ENCODE results near the gene PDIA5.
A peak's percentile ranks its signal among the peaks of the same experiment; 100 is the strongest.
"Not testable (repeated sequence)": the region's sequence is repeated elsewhere in the genome, so short reads cannot be mapped to it uniquely, and the experiment has no call there.

Gene PDIA5

DNA sequence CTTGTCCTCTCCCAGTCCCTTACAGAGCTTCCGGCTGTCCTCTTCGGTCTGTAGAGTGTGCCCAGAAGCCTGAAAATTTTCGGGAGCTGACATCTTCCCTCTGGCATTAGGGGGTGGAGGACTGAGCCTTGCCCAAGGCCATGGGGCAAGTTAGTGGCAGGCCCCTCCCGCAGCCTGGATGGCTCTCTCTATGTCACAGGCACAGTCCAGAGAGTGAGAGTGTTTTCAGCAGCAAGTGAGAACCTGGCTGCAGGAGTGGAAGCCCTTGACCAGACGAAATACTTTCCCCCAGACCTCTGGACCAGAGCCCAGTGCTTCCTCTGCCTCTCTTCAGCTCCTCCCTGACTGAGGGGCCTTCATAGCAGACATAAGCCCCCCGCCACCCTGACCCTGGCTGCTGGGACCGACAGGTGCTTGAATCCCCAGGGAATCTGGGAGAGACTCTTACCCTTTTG, 84.5 kb downstream of the PDIA5 start:
- DNase-seq = no peak

DNA sequence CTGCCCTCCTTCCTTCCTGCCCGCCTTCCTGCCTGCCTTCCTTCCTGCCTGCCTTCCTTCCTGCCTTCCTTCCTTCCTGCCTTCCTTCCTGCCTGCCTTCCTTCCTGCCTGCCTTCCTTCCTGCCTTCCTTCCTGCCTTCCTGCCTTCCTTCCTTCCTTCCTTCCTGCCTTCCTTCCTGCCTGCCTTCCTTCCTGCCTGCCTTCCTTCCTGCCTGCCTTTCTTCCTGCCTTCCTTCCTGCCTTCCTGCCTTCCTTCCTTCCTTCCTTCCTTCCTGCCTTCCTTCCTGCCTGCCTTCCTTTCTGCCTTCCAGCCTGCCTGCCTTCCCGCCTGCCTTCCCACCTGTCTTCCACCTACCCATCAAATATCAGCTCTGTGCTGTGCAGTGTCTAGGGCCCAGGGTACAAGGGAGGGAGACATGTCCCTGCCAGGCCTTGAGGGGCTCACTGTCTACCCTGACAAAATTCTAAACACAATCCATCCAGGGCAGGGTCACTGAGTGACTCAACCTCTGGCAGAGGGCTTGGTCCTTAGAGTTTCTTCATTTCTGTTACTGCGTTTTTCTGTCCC, 85.1 kb downstream of the PDIA5 start:
- DNase-seq = not testable (repeated sequence)

DNA sequence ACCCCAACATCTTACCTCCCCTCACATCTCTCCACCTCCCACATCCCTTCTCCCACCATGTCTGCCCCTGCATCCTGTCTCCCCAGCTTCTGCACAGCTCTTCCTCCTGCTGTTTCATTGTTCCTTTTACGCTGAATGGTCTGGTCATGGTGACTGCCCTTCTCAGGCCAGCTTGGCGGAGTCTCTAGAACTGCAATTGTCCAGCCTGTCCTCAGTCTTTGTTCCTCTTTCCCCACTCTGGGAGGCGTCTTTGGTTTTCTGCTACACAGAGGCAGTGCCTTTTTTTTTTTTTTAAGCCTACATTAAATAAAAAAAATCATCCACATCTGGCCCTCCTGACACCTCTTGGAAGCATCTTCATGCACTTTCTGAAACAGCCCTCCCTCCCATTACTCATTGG, 85.9 kb downstream of the PDIA5 start:
- DNase-seq = peak; percentile 66

DNA sequence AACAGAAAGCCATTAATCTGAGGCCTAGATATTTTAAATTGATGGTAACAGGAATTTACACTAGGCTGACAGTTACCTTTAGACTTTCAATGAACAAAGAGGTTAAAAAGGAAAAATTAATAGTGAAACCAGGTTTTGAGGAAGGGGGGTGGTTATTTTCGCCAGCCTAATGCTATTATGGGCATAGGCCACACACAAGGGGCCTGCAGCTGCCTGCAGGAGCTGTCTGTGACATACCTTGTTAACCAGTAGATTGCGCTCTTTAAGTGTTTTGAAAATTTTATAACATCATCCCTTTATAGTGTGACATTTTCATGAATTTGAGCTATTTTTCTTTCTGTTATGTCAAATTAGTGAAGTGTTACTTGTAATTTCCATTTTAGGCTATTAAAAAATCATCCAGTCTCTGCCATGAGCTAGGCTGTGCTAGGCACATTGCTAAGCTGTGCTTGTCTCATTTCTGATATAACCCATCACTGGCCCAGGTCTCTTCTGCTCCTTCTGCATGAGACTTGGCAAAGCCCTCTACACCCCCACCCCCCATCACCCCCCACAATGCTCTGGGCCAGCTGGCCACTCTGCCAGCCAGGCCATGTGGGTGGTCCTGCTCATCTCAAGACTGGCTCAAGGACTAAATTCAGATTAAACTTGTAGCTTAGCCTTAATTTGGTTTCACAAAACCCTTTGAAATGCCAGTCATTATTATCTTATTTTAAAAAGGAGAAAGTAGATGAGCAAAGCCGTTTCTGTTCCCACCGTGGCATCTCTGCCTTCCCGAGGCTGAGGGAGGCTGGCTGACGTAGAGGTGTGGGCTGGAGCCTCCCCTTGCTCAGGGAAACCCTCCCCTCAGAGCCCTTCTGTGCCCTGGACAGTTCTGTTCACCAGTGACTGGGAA, 86.5 kb downstream of the PDIA5 start:
- DNase-seq = peak; percentile 80

DNA sequence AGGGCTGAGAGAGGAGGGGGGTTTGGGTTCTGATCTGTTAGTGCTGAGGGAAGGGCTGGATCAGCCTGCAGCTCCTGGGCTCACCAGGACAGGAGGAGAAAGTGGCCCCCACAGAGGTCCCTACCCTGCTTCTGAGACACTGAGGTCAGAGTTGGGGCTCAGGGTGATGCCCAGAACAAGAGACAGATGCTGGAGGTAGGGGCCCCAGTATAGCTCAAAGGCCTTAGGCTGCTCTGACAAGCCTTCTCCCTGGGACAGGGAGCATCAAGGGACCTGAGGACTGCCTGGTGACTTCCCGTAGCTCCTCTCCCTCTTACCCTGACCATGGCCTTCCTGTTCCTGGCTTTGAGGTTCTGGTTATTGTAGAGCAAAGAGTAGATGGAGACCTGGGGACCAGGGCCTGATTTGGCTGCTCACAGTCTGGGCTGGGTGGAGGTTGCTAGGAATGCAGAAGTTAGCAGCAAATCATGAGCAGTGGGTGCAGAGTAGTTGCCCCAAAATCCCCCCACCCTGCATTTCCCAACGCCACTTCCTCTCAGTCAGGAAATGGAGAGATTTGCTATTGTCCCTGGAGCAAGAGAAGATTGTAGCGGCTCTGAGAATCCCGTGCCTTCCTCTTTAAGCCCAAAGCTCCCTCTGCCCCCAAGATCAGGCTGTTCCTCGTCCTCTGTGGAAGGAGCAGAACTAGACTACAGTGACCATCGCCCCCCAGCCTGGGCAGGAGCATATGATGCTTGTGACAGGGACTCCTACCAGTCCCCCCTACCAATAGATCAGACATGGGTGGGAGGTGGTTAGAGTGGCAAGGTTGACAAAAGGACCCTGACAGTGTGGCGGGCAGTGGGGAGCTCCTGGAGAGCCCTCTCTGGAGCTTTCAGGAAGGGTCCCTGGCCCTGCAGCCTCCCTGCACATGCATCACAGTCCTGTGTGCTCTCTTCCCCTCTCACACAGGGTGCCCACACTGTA, 87.5 kb downstream of the PDIA5 start:
- DNase-seq = no peak

DNA sequence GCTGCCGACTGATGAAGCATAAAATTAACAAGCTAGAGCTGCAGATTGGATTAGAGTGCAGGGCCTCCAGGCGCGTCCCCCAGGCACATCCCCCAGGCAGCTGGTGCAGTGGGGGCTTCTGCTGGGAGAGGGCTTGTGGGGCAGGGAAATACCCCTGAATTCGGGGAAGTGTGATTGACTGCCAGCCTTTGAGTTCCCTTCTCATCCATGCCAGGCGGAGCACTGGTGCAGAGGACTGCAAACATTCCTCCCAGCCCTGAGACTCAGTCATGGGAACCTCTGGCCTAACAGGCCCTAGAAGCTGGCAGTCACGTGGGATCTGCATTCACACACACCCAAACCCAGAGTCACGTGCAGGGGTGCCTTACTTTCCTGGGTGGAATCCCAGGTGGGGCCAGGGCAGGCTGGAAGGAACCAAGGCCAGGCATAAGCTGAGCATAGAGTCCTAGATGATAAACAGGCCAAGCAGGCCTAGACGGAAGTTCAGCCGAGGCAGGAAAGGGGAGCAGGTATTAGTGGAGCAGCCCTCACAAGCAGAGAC, 88.7 kb downstream of the PDIA5 start:
- peak; percentile 92 for DNase-seq

DNA sequence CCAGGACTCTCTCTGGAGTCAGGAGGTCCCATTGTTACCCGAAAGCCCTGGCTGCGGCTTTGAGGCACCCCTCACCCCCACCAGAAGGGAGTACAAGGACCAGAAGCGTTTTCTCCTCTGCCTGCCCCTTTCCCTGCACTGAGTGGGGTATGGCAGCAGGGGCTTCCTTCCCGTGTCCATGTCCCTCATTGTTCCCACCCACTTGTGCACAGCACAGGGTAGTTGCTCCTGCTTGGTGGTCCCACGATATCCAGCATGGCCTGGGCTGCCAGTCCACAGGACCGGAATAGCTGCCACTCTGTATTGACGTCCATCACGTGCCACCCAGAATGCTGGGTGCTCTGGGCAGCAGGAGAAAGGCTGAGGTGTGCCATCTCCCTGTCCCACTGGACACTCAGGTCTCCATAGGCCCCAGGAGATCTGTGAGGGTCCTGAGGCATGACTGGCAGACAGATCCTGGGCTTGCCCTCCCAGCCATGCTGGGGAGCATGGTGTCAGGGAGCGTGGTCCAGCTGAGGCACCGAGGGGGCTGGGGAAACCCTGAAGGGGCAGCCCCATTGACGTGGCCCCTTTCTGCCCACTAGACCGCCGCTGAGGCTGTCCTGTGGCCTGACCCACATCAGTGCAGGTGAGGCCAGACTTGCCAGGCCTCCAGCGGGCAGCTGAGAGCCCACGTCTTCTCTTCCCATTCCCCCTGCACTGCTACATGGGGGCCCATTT, 89.6 kb downstream of the PDIA5 start:
- DNase-seq = no peak

DNA sequence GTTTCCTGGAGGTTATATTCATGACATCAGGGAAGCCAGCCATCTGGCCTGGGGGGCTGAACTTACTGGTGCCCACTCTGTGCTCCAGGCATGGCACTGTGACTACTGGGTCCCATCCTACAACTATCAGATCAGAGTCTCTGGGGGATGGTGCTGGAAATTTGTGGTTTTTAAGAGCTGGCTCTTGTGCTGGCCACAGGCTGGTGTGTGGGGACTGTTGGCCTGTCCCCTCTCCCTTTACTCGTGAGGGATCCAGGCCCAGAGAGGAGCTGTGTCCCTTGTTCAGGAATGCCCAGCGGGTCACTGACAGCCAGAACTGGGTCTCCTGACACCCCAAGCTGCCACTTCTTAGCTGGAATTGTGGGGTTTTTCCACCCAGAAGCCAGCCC, 90.4 kb downstream of the PDIA5 start:
- no peak for DNase-seq

DNA sequence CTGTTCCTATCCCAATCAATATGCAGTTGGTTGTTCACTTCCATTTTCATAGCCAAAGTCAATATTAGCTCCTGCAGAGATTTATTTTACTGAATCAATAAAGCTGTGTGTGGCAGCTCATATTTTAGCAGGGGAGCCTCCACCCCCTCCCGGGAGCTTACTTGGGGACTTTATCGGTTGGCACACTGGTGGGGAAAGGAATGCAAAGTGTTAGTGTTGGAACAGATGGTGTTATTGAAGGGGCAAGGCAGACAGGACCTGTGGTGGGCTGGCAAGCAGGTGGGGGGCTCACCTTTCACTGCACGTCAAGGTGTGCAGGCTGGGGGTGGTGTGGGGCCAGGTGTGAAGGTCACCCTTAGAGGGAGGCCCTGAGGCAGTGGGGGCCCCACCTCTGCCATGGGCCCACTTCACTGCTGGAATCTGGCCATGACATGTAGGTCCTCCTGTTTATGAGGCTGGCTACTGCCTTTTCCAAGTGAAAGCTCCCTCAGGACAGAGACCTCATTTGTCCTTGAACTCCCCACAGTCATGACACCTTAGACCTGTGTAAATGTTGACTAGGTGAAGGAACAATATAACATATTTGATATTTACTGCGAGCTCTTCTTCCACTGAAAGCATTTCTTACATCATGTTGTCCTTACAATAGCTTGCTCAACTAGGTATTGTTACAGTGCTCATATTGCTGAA, 90.9 kb downstream of the PDIA5 start:
- DNase-seq = no peak

DNA sequence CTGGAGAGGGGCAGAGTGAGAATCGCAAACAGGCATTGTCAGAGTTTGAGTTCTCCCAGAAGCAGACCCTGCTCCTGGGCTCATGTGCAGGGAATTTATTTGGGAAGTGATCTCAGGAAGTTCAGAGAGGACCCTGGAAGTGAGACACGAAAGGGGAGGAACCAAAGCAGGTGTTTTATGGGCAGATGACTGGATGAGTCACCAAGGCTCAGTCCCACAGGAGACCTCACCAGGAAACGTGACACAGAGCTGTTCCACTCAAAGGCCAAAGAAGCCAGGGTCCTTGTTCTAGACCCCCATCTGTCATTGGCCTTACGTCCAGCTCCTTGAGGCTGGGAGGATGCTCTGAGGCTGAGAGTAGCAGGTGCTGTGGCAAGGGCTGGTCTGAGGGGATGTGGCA, 91.5 kb downstream of the PDIA5 start:
- DNase-seq = no peak

DNA sequence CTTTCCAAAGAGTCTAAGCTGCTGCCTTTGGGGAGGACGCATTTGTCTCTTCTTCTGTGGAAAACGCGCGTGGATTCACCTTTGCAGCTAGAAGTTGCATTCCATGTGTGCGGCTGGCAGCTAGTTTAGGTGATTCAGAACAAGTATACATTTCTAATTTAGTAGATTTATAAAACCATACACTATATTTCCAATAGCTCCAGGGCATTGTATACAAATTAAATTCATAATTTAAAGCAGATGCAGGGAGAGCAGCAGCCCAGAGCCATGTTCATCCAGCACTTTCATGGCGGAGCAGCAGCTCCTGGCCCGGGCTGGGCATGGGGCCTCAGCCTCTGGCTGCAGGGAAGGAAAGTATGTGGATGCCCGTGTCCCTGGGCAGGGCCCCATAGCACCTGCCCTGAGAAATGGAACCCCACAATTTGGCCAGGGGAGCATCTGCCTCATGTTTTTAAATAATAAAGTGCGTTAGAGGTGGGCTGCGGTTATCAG, 92.1 kb downstream of the PDIA5 start:
- no peak for DNase-seq

DNA sequence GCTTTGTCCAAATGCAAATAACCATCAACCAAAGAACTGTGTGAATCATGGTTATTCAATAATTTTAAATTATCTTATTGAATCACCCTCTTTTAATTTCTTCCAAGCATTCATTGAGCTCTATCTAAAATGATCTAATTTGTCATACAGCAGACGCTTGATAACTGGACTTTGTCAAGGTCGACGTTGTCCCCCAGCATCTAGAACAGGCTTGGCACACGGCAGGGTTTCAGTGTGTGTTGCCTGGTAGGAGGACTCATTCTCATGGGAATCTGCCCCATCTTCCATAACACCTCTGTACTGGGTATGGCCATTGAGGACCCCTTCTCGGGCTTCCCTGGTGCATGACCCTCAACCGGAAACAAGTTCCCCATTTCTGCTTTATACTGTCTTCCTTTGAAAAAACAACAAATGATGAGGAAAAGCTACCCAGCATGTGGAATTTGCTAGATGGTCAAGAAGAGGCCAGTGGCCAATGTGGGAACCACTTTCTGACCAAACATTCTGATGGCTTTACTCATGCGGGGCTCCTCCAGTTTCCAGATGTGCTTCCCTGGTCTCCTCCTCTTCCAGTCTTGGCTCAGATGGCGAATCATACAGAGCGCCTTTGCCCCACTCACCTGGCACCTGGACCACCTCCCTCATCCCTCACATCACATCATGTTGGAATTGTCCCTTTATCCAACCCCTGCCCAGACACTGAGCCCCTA, 93.3 kb downstream of the PDIA5 start:
- DNase-seq = no peak

DNA sequence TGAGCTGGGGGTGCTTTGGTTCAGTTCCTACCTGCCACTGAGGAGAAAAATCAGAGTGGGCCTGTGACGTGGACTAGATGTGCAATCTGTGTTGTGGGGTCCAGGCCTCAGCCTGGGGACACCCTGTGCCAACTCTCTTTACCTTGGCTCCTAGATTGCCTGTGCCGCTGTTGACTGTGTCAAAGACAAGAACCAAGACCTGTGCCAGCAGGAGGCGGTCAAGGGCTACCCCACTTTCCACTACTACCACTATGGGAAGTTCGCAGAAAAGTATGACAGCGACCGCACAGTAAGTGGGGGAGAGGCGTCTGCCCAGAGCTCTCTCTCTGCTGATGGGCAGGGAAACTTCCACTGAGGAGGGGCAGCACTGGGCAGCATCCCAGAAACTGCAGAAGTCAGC, 94.3 kb downstream of the PDIA5 start:
- no peak for DNase-seq

DNA sequence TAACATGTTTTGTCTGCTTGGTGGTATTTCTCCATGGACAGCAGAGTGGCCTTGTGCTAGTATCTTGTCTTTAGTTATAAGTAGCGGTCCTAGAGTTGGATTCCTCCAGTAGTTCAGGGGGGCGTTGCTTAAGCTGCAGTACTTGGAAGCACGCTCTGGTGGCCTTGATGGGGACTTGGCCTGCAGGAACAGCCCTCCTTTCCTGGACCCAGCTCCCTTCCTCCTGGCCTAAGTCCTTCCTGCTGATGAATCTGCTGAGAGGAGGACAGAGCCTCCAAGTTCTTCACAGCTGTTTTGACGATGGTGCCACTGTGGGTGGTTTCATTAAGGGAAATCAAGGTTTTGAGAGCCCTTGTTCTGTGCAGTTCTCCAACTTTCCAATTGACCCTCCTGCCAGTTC, 96.3 kb downstream of the PDIA5 start:
- DNase-seq = no peak

DNA sequence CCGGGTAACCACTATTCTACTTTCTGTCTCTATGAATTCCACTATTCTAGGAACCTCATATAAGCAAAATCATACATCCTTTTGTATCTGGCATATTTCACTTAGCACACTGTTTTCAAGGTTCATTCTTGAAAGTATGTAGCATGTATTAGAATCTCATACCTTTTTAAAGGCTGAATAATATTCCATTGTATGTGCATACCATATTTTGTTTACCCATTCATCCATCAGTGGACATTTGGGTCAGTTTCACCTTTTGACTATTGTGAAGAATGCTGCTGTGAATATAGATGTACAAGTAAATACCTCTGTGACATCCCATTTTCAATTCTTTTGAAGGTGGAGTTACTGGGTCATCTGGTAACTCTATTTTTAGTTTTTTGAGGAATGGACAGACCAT, 98.3 kb downstream of the PDIA5 start:
- no peak for DNase-seq

DNA sequence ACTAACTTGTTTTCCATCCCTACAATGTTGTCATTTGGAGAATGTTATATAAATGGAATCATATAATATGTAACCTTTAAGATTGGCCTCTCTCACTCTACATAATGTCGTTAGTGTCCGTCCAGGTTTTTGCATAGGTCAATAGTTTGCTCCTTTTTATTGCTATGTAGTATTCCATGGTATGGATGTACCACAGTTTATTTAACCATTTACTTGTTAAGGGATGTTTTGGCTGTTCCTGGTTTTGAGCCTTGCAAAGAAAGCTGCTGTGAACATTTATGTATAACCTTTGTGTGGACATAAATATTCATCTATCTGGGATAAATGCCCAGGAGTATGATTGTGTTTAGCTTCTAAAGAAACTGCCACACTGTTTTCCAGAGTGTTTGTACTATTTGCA, 100.9 kb downstream of the PDIA5 start:
- no peak for DNase-seq

DNA sequence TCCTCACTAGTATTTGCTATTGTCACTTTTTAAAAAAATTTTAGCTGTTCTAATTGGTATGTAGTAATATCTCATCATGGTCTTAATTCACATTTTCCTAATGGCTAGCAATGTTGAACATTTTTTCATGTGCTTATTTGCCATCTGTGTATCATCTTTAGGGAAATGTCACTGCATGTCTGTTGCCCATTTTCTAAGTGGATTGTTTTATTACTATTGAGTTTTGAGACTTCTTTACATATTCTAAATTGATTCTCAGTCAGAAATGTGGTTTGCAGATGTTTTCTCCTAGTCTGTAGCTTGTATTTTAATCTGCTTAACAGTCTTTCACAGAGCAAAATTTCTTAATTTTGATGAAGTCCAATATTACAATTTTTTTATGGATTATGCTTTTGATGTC, 101.3 kb downstream of the PDIA5 start:
- DNase-seq = no peak

DNA sequence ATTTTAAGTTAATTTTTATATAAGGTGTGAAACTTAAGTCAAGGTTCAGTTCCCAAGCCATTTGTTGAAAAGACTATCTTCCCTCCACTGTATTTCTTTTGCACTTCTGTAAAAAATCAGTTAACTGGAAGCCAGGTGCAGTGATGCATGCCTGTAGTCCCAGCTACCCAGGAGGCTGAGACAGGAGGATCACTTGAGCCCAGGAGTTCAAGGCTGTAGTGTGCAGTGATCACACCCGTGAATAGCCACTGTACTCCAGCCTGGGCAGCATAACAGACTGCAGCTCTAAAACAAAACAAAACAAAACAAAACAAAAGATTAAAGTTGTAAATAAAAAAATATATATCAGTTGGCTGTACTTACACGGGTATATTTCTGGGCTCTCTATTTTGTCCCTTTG, 101.8 kb downstream of the PDIA5 start:
- no peak for DNase-seq

DNA sequence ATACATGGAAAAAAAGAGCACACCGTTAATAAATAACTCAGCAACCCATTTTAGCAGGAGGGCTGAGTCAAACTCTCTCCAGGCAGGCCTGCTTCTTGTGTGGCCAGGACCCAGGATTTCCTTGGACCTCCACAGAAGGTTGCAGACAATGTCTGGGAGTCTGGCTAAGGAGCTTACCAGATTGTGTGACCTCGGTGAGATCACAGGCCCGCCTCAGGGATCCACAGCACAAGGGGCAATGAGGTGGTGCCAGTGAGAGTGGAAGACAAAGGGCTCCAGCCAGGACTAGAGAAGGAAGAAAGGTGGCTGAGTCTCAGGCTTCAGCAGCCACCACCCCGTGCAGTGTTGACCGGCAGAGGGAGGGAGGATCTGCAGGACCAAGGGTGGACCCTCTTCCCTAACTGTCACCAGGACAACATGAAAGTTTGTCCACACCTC, 102.7 kb downstream of the PDIA5 start:
- peak; percentile 55 for DNase-seq

DNA sequence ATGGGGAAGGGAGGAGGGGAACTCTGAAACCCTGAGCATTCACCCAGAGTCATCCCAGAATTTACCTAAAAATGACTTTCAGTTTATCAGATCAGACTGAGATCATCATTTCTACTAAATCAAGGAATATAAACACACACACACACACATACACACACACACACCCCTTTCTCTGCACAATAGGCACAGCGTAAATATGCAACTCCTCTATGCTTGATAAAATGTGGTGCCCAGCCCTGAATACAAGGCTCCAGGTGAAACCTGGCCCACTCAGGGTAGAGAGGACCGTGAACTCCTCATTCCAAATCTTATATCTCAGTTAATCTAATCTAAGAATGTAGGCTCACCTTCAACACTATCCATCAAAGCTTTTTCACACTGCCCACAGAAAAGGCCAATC, 103.1 kb downstream of the PDIA5 start:
- DNase-seq = no peak

DNA sequence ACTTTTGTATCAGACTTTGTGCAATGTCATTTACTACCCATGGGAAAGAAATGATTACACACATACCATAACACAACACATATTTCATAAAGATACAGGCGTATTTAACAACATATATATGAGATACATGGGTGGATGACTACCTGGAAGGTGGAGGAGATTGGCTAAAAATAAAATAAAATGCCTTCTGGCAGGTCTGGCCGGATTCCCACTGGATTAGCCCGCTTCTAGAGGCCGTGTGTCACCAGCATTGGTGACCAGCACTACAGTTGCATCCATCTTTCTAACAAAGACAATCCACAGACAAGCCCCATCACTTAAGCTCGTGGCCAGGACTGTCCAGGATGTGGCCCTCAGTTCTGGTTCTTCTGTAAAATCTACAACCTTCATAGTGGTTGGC, 114.0 kb downstream of the PDIA5 start:
- no peak for DNase-seq

All from eye (tissue), 1 donor.